ACHN (cell line): ENCODE data around the gene DMTF1.
"Not testable (repeated sequence)": the region's sequence is repeated elsewhere in the genome, so short reads cannot be mapped to it uniquely, and the experiment has no call there.

Experiments
- DNase-seq: peaks from one replicate; pipeline ENCODE4 v3.0.0-alpha.2; 2015
- in situ Hi-C: cut with HindIII; loops from 2 replicates; pipeline ENCODE4 v1.10.0; 2017; ENCODE audit warnings: low sequenced_read_pairs, low pct_ligation_motif_present, low pct_unique_long_range_greater_than_20kb

Gene DMTF1

GRCh38 chr7:87215046-87215445 is 62.8 kb downstream of the DMTF1 start:
- DNase-seq, result no peak
- in situ Hi-C loops, result no loop called here

- DNase-seq, result peak; percentile 97
Measured at GRCh38 chr7:87216701-87217508, 64.7 kb downstream of the DMTF1 start.

GRCh38 chr7:87217983-87218653 is 65.9 kb downstream of the DMTF1 start:
- in situ Hi-C loops, result no loop called here
- DNase-seq, result no peak

More at GRCh38 chr7:87216701-87217508, 64.7 kb downstream of the DMTF1 start:
- in situ Hi-C loops, result no loop called here

- in situ Hi-C loops, result no loop called here
- peak; percentile 82 for DNase-seq
Measured at GRCh38 chr7:87218796-87219544, 66.7 kb downstream of the DMTF1 start.

GRCh38 chr7:87219545-87220025 is 67.3 kb downstream of the DMTF1 start, which contains the start of gene TMEM243:
Gene TMEM243, minus strand, starts transcription at chr7:87219732. Its CDS starts 229 bp downstream, at chr7:87219503.
- in situ Hi-C loops, result no loop called here
- peak; percentile 90 for DNase-seq

- in situ Hi-C loops, result no loop called here
- DNase-seq, result peak; percentile 95
Measured at GRCh38 chr7:87220026-87220733, 67.9 kb downstream of the DMTF1 start.

- DNase-seq, result peak; percentile 56
Measured at GRCh38 chr7:87220734-87221215, 68.5 kb downstream of the DMTF1 start.

GRCh38 chr7:87223666-87224065 is 71.4 kb downstream of the DMTF1 start:
- DNase-seq, result no peak
- in situ Hi-C loops, result no loop called here

More at GRCh38 chr7:87220734-87221215, 68.5 kb downstream of the DMTF1 start:
- in situ Hi-C loops, result no loop called here

GRCh38 chr7:87225696-87226095 is 73.4 kb downstream of the DMTF1 start:
- peak; percentile 95 for DNase-seq
- in situ Hi-C loops, result no loop called here

GRCh38 chr7:87226495-87226894 is 74.2 kb downstream of the DMTF1 start:
- no peak for DNase-seq
- in situ Hi-C loops, result no loop called here

GRCh38 chr7:87231258-87231657 is 79.0 kb downstream of the DMTF1 start:
- in situ Hi-C loops, result no loop called here

GRCh38 chr7:87231711-87232110 is 79.5 kb downstream of the DMTF1 start:
- in situ Hi-C loops, result no loop called here
- no peak for DNase-seq

More at GRCh38 chr7:87231258-87231657, 79.0 kb downstream of the DMTF1 start:
- no peak for DNase-seq

GRCh38 chr7:87234949-87235348 is 82.7 kb downstream of the DMTF1 start:
- DNase-seq, result no peak
- in situ Hi-C loops, result no loop called here

- in situ Hi-C loops, DNase-seq: not testable (repeated sequence)
Measured at GRCh38 chr7:87238464-87239051, 86.3 kb downstream of the DMTF1 start.

- in situ Hi-C loops, DNase-seq: not testable (repeated sequence)
Measured at GRCh38 chr7:87245671-87246070, 93.4 kb downstream of the DMTF1 start.
